ENCODE results near the gene JHY. TPM values are rescaled to one million over a fixed set of nuclear protein-coding genes. Genes with fewer than 3 reads are reported as not detected.

The JHY gene
- total and polyA plus RNA-seq, 2 of the 8 experiments (the other 6 are each of a cell fraction or from before 2014, with no cell fraction given), result 0.29 to 0.91 TPM

- no peak overlapping the region for H2BK20ac ChIP-seq (ENCODE audit: low read length)
- H3K14ac ChIP-seq (ENCODE audit: insufficient read length), result no peak overlapping the region
- H2BK15ac ChIP-seq (ENCODE audit: low read length), result no peak overlapping the region
- peaks cover 0 to 3% (median 1%) of the 10 kb centered on the region in 4 experiments; a peak in 1 of 7 replicates for H3K27me3 ChIP-seq (replicated peaks in 1 of 4; ENCODE audit: control insufficient read depth in 3 of 4, extremely low read depth in 1 of 4, insufficient read depth in 3 of 4, low read length in 3 of 4)
- no peak overlapping the region for H3K4ac ChIP-seq (replicated peaks; ENCODE audit: insufficient read length, low read depth, low read length)
- no peak overlapping the region for H3K9ac ChIP-seq (replicated peaks in 1 of 4; ENCODE audit: extremely low read depth in 1 of 4, low read depth in 3 of 4, low read length in 3 of 4)
- no peak overlapping the region for H2BK120ac ChIP-seq (replicated peaks; ENCODE audit: low read depth, low read length)
- no peak overlapping the region for H2BK5ac ChIP-seq (ENCODE audit: low read depth, low read length)
- ChIA-PET POLR2A (ENCODE audit: partially characterized antibody) (no interaction called here), CTCF (ENCODE audit: partially characterized antibody) (no interaction called here)
- peaks cover 0 to 4% (median 2%) of the 10 kb centered on the region in 4 experiments; a peak in 2 of 7 replicates for H3K4me1 ChIP-seq (replicated peaks in 1 of 4; ENCODE audit: control insufficient read depth in 3 of 4, insufficient read depth in 4 of 4, low read length in 3 of 4)
- no peak overlapping the region for H3K23ac ChIP-seq (ENCODE audit: insufficient read length)
- no peak overlapping the region for H3K4me2 ChIP-seq (ENCODE audit: insufficient read depth in 1 of 2, low read depth in 2 of 2, low read length in 2 of 2)
- no peak overlapping the region for H4K5ac ChIP-seq (ENCODE audit: insufficient read length, low read depth, low read length)
- H4K8ac ChIP-seq (ENCODE audit: extremely low read depth, insufficient read depth, low read length), result no peak overlapping the region
- no peaks in the 10 kb centered on the region for H3K36me3 ChIP-seq (ENCODE audit: control insufficient read depth in 2 of 4, insufficient read depth in 4 of 4, low read length in 3 of 4)
- 76% methylated on average over 2 of the region's 2 CpGs; no CpG with 5 or more reads in 1 of the 2 experiments for WGBS, 2 experiments (ENCODE audit: extremely low coverage in 1 of 2, insufficient coverage in 1 of 2, insufficient read length in 1 of 2, insufficient replicate concordance in 2 of 2, low coverage in 1 of 2, low lambda C conversion rate in 2 of 2, missing lambda C conversion rate in 1 of 2)
- H3K23me2 ChIP-seq (ENCODE audit: low read depth, low read length), result 0 out of 2 replicates have a peak, but pooled peaks cover 4% of the 10 kb centered on the region
- H3K27ac ChIP-seq (ENCODE audit: low read depth, low read length), result no peak overlapping the region
- no peaks in the 10 kb centered on the region for H4K20me1 ChIP-seq (replicated peaks in 1 of 2; ENCODE audit: control insufficient read depth in 1 of 2, insufficient read depth in 2 of 2, low read length in 2 of 2)
- no peak for DNase-seq (ENCODE audit: low read depth in 1 of 2, low spot score in 2 of 2)
- no peaks in the 10 kb centered on the region for H3K79me2 ChIP-seq (ENCODE audit: control insufficient read depth in 1 of 2, insufficient read depth in 2 of 2, low read length in 2 of 2)
- no peaks in the 10 kb centered on the region for H3K79me1 ChIP-seq (ENCODE audit: low read depth, low read length)
- H4K91ac ChIP-seq (replicated peaks; ENCODE audit: insufficient read length, low read length), result no peak overlapping the region
- H2AK5ac ChIP-seq (ENCODE audit: low read depth, low read length), result no peak overlapping the region
- no peak for FAIRE-seq
- no peak overlapping the region for H2AFZ ChIP-seq (ENCODE audit: low read length)
- no peak overlapping the region for H3K18ac ChIP-seq (ENCODE audit: extremely low read depth, low read length)
- no peak overlapping the region for H2BK12ac ChIP-seq (ENCODE audit: low read depth, low read length)
- H3K56ac ChIP-seq (replicated peaks; ENCODE audit: insufficient read length, low read depth, low read length), result no peak overlapping the region
- no peaks in the 10 kb centered on the region for H3K9me3 ChIP-seq (ENCODE audit: insufficient read depth in 2 of 2, low read depth in 1 of 2, low read length in 1 of 2)
- no peak overlapping the region for H3K4me3 ChIP-seq (ENCODE audit: extremely low read depth in 1 of 4, insufficient read depth in 2 of 4, low read depth in 3 of 4, low read length in 4 of 4)
Observed at GRCh38 chr11:122888162-122888561, 5.6 kb downstream of the JHY start.

All from H1 (cell line).